AG09319 (cell line): ENCODE data around the gene MYOT.

Experiments
- DNase-seq: peaks from one replicate; pipeline ENCODE4 v3.0.0-alpha.2; 2010; ENCODE audit warnings: low read depth; ENCODE audit errors: extremely low read depth
- TF ChIP-seq, protein P1 (sequence below): IDR thresholded peaks from 2 replicates; pipeline ENCODE4 v1.5.1; 2011; ENCODE audit warnings: low read depth, mild to moderate bottlenecking, inconsistent platforms, low read length, moderate library complexity

MYOT gene

DNA sequence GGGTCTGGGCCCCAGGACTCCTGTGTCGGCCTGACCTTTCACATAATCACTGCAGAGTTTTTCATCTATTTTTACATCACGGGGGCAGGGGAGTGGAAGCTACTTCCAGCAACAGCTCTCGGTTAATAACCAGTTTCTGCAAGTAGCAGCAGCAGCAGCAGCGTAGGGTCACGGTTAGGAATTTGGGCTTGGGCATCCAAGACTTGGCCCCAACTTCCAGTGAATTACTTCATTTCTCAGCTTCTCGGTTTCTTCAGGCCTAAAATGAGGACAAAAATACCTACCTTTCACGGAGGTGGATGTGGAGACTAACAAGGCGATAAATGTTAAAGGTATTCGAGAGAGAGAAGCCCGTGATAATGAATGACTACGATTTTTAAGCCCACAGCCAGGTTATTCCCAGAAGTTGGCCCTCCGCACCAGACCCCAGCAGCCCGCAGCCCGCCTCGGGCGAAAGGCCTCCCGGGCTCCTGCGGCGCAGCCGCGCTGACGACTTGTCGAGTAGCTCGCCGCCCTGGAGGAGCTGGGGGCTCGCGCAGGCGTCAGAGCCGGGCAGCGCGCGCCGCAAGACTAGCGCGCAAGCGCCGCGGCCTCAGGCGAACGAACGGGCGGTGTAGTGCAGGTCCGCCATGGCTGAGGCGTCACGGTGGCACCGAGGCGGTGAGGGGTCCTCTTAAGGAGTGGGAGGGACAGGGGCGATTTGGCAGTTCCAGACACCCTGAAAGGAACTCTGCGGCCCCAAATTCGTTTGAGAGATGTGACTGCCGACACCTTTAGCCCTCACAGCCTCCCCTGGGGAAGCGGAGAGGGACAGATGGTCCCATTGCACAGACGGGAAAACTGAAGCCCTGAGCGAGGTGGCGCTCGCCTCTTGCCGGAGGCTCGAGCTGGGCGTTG is 21.5 kb downstream of the MYOT start, which contains the start of gene PKD2L2:
Gene PKD2L2 (plus strand): TSS at position 595 of the 897 bp plus-strand sequence. CDS start 35 bp downstream, at position 630.
- peak; percentile 45 for DNase-seq

DNA sequence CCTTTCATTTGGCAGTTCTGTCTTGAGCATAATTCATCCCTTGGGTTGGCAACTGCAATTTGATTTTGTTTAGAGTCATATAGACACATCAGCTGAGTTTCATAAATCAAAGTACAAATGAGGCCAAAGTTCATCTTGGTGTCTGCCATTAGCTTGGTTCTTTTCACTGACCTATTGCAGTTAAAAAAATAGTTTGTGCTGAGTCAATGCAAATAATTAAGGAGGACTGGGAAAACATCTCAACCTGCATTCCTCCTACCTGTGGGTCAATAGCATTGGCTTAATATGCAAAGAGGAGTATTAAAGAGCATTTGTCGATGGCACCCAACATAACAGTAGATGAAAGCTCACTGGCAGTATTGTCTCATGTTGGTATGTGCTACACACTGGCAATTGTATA is 23.2 kb downstream of the MYOT start:
- no peak for DNase-seq
- TF ChIP-seq, protein P1, sequence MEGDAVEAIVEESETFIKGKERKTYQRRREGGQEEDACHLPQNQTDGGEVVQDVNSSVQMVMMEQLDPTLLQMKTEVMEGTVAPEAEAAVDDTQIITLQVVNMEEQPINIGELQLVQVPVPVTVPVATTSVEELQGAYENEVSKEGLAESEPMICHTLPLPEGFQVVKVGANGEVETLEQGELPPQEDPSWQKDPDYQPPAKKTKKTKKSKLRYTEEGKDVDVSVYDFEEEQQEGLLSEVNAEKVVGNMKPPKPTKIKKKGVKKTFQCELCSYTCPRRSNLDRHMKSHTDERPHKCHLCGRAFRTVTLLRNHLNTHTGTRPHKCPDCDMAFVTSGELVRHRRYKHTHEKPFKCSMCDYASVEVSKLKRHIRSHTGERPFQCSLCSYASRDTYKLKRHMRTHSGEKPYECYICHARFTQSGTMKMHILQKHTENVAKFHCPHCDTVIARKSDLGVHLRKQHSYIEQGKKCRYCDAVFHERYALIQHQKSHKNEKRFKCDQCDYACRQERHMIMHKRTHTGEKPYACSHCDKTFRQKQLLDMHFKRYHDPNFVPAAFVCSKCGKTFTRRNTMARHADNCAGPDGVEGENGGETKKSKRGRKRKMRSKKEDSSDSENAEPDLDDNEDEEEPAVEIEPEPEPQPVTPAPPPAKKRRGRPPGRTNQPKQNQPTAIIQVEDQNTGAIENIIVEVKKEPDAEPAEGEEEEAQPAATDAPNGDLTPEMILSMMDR, result no peak

More for the DNA sequence above, 21.5 kb downstream of the MYOT start, which contains the start of gene PKD2L2:
- TF ChIP-seq, protein P1, result no peak

DNA sequence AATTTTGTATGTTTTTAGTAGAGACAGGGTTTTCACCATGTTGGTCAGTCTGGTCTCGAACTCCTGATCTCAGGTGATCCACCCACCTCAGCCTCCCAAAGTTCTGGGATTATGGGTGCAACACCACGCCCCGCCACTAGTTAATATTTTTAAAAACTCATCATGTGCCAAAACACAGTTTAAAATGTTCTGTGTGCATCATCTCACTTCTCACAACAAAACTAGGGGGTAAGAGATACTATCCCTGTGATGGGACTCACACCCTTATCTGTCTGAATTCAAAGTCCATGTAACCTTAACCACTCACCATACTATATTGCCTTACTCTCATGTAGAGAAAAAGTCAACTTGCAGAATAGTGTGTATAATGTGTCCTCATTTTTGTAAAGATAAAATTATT is 24.2 kb downstream of the MYOT start:
- DNase-seq, result no peak
- TF ChIP-seq, protein P1, result no peak

DNA sequence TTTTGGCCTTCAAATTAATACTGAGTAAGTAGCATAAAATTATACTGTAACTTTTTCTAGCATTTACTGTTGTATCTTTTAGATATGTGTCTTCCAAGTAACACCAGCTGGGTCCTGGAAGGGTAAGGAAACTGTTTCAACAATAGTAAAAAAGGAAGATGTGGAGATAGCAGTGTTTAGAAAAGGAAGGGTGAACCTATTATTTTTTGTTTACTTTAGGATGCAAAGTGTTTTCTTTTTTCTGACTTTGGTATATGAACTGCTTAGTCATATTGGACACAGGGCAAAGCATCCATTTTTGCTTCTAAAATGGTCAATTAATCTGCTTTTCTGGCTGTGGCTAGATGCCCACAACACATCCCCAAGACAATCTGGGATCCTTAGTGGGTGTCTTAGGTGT is 26.9 kb downstream of the MYOT start:
- DNase-seq, result no peak
- TF ChIP-seq, protein P1, result no peak

DNA sequence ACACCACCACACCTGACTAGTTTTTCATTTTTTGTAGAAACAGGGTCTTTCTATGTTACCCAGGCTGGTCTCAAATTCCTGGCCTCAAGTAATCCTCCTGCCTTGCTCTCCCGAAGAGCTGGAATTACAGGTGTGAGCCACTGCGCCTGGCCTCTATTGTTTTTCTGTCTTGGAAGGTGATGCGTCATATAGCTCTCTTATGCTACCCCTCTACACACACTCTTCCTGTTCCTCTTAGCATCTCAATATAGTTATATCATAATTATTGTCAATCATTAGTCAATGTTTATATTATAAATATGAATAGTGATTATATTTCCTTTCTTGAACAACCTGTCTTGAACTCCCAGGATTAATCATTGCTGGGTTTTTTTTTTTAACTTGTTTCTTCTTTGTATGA is 28.9 kb downstream of the MYOT start:
- DNase-seq, result no peak
- TF ChIP-seq, protein P1, result no peak

DNA sequence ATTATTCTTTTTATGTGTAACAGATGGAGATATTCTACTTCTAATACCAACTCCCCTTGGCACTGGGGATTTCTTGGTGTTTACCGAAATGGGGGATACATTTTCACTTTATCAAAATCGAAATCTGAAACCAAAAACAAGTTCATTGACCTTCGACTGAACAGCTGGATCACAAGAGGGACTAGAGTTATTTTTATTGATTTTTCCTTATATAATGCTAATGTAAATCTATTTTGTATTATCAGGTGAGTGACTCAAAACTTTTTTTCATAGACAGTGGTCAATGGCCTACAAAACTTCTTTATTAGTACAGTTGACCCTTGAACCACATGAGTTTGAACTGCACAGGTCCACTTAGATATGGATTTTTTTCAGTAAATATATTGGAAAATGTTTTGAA is 31.8 kb downstream of the MYOT start:
- no peak for DNase-seq
- TF ChIP-seq, protein P1, result no peak

DNA sequence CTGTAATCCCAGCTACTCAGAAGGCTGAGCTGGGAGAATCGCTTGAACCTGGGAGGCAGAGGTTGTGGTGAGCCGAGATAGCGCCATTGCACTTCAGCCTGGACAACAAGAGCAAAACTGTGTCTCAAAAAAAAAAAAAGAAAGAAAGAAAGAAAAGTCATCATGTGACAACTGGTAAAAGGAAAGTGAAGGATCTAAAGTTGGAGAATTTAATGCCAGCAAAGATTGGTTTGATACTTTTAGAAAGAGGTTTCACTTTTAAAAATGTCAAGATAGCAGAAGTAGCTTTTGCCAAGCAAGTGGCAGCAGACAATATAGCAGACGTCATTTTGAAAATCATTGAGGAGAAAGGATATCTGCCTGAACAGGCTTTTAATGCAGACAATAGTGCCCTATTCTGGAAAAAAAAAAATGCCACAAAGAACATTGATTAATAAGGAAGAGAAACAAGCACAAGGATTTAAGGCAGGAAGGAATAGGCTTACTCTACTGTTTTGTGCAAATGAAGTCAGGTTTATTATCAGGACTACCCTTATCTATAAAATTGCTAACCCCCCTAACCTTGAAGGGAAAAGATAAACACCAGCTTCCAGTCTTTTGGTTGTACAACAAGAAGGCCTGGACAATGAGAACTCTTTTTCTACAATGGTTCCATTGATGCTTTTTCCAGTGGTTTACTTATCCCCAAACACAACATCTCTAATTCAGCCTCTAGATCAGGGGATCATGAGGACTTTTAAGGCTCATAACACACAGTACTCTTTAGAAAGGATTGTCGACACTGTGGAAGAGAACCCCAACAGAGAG is 33.6 kb downstream of the MYOT start:
- no peak for DNase-seq
- TF ChIP-seq, protein P1, result no peak
